HG02623 (cell line): ENCODE results near the gene TPSD1.
"Not testable (repeated sequence)": the region's sequence is repeated elsewhere in the genome, so short reads cannot be mapped to it uniquely, and the experiment has no call there.

Experiments
- ATAC-seq: cut with Tn5 transposase; IDR thresholded peaks from one replicate; pipeline ENCODE4 v1.9.1; 2021; ENCODE audit warnings: moderate library complexity; ENCODE audit not compliant: unreplicated experiment

TPSD1 gene

DNA sequence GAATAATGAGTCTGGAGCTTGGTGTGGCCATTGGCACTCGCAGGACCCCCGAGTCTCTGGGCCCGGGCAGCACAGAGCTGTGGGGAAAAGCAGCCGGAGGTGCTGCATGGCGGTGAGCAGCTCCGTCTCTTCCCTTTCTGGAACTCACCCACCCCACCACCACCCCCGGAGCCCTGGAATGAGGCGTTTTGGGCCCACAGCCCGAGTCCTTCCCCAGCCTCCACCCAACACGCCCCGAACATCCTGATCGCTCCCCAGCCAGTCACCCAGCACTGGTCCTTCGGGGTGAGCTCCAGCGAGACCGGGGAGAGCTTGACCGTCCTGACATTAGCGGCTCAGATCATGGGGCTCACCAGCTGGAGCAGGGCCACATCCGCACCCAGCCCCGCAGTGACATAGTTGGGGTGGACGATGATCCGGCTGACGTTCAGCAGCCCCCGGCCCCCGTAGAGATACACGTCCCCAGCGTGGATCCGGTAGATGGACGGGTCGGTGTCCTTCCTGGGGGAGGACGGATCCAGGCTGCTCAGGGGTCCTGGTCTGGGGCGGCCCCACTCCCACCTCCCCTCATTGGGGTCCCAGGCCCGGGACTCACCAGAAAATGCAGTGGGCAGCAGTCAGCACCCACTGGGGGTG lies 6.5 kb downstream of the TPSD1 start:
- ATAC-seq, result no peak

- no peak for ATAC-seq
Measured at GRCh38 chr16:1262846-1263221, 7.0 kb downstream of the TPSD1 start.

DNA sequence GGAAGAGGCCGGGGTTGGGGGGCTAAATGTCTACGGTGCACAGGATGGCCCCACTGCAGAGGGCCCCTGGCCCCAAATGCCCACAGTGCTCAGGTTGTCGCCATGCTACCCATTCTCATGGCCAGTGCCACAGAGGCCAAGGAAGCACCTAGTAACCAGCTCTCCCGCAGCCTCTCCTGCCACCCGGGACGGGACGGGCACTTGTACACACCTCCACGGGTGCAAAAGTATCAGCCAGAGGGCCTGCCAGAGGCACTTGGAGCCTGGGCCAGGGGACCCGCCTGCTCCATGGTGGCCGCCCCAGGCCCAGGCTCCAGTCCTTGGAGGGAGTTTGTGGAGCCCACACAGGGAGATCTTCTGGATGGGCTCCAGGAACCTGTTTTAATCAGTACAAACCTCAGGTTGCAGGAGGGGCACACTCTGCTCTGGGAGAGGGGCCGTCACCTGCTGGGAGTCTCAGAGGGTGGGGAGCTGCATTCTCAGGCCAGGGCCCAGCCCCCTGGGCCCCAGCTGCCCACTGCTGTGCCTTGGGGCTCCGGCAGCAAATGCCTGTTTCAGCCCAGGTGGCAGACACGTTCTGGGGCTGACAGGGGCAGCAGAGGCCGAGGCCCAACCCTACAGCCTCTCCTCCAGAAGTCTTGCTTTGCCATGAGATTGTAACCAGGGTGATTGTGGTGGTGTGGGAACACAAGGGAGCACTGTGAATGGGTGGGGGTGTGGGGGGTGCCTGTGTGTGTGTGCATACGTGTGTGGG lies 7.9 kb downstream of the TPSD1 start:
- no peak for ATAC-seq

DNA sequence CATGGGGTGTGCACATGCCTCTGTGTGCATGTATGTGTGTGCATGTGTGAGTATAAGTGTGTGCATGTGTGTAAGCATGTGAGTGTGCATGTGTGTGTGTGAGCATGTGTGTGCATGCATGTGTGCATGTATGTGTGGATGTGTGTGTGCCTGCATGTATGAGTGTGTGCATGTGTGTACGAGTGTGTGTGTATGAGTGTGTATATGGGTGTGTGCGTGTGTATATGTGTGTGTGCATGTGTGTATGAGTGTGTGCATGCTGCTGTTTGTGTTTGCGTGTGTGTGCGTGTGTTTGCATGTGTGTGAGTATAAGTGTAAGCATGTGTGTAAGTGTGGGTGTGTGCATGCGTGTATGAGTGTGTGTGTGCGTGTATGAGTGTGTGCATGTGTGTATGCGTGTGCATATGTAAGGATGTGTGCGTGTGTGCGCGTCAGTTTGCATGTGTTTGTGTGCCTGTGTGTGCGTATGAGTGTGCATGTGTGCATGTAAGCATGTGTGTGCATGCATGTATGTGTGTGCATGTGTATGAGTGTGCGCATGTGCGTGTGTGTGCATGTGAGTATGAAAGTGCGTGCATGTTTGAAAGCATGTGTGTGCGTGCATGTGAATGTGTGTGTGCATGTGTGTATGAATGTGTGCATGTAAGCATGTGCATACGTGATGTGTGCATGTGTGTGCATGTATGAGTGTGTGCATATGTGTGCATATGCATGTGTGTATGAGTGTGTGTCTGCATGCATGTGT lies 8.6 kb downstream of the TPSD1 start:
- ATAC-seq, result no peak

DNA sequence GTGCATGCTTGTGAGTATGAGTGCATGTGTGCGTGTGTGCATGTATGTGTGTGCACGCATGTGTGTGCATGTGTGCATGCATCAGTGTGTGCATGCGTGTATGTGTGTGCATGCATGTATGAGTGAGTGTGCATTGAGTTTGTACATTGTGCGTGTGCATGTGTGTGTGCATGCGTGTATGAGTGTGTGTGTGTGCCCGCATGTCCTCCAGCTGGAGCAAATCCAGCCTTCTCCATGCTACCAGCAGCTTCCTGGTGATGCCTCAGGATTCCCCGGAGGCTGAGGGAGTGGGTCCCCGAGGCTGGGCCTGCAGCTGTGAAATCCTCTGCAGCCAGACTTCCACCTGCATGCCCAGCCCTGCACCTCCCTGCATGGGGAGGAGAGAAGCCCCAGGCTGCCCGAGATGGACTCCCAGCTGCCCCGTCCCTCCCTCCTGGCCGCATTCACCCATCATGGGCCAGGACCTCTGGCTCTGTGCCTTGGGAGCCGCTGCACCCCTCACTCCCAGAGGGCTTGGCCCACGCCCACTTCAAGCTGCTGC lies 9.3 kb downstream of the TPSD1 start:
- ATAC-seq, result no peak

GRCh38 chr16:1265826-1266225 lies 10.0 kb downstream of the TPSD1 start:
- no peak for ATAC-seq

GRCh38 chr16:1269418-1269817 lies 13.5 kb downstream of the TPSD1 start:
- not testable (repeated sequence) for ATAC-seq

DNA sequence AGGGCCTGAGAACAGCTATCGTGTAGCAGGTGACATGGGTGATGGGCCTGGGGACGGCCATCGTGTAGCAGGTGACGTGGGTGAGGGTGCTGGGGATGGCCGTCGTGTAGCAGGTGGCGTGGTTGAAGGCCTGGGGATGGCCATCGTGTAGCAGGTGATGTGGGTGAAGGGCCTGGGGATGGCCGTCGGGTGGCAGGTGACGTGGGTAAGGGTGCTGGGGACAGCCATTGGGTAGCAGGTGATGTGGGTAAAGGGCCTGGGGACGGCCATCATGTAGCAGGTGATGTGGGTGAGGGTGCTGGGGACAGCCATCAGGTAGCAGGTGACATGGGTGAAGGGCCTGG lies 15.5 kb downstream of the TPSD1 start:
- no peak for ATAC-seq

DNA sequence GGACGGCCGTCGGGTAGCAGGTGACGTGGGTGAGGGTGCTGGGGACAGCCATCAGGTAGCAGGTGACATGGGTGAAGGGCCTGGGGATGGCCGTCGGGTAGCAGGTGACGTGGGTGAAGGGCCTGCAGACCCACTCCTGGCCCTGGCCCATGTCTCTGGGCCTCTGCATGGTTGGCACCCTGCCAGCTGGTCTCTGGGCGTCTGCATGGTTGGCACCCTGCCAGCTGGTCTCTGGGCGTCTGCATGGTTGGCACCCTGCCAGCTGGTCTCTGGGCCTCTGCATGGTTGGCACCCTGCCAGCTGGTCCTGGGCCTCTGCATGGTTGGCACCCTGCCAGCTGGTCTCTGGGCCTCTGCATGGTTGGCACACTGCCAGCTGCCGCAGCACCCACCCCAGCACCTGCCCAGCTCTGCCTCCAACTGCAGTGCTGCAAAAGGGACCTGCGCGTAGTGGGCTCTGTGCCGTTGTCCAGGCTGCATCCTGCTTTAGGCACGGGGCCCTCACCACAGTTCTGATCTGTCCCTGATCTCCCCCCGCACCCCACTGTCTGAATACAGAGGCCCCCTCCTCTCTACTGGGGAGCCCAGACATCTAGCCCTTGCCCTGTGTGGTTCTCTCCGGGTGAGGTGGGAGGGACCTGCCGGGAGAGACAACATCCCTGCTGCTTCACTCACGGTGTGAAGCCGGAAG lies 16.0 kb downstream of the TPSD1 start:
- not testable (repeated sequence) for ATAC-seq

- no peak for ATAC-seq
Measured at GRCh38 chr16:1272453-1273198, 16.8 kb downstream of the TPSD1 start.

DNA sequence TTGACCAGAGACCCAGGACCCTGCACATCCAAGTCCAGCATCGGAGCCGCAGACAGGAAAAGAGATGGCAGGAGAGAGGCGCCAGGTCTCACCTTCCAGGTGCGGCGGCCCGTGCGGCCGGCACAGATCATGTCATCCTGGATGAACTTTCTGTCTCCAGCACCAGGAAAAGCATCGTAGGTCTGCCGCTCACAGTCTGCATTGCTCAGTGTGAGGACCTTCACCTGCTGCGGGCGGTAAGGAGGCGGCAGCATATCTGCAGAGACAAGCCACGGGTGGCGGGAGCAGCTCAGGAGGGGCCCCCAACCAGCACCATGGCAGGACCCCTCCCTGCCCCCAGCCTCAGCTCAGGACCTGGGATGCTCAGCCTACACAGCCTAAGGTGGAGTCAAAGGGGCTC lies 17.9 kb downstream of the TPSD1 start:
- ATAC-seq, result no peak

- no peak for ATAC-seq
Measured at GRCh38 chr16:1274767-1275166, 18.9 kb downstream of the TPSD1 start.

DNA sequence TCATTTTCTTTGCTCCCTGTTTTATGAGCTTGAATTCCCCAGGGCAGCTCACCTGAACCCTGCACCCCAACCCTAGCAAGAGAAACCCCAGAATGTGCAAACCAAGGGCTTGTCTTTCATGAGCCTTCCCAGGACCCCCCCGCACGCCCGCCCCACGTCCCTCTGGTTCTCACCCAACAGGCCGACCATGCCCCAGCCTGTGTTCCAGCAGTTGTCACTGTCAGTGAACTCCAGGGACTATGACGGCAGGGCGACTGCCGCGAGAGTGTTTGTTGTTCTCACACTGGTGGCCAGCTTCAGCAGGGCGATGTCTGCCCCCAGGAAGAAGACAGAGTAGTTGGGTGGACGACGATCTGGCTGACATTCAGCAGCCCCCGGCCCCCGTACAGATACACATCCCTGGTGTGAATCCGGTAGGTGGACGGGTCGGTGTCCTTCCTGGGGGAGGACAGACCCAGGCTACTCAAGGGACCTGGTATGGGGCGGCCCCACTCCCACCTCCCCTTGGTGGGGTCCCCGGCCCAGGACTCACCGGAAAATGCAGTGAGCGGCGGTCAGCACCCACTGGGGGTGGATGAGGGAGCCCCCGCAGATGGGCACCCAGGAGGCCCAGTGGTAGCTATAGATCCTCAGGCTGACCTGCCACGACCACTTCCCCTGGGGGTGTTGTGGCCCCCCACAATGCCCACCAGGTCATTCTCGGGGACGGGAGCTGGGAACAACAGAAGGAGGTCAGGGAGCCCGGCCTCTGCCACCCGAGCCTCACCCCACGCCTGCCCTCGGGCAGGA lies 20.1 kb downstream of the TPSD1 start:
- no peak for ATAC-seq

DNA sequence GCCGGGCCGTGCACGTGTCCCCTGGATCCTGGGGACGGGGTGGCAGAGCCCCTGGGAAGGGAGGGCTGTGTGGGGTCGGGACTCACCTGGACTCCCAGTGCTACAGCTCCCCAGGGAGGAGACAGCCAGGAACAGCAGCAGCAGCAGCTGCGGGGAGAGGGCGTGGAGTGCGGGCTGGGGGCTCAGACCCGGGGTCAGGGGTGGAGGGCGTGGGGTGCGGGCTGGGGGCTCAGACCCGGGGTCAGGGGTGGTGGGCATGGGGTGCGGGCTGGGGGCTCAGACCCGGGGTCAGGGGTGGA lies 20.7 kb downstream of the TPSD1 start:
- ATAC-seq, result no peak

GRCh38 chr16:1277151-1277598 lies 21.3 kb downstream of the TPSD1 start:
- ATAC-seq, result no peak

DNA sequence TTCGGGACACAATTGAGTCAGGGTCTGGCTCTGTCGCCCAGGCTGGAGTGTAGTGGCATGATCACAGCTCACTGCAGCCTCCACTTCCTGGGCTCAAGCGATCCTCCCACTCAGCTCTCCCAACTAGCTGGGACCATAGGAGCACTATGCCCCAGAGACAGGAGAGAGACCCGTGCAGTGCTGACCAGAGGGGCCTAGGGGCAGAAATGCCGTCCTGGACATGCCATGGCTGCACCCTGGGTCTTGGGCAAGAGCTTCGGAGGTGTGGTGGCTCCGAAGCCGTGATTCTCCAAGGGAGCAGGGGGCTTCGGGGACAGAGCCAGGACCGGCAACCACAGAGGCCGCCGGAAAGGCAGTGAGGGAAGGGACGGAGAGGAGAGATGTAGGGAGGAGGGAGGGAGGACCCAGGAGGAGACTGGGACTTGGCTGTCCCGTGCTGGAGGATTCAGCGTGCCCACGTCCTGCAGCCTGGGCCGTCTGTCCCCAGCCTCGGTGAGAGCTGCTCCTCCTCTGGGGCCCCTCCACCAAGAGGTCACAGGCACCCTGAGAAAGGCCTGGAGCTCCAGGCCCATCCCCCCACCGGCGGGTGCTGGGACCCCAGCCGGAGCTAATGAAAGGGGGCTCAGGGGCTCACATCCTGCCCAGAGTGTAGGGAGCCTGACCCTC lies 21.9 kb downstream of the TPSD1 start:
- ATAC-seq, result no peak

DNA sequence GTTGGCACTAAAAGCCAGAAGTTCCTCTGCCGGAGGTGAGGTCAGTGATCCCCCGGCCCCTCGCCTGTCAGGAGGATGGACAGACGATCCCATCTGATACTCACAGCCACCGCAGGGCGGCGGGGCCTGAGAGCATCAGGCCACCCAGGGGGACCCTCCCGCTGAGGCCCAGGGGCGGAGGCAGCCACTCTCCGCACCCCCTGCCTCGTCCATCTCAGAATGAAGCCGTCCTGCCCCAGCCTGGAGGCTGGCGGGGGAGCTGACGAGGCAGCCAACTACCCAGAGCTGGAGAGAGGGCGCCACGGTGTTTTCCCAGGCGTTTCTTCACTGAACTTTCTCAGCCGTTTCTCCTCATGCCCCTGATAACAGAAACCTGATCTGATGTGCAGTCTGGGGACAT lies 22.6 kb downstream of the TPSD1 start:
- no peak for ATAC-seq

- ATAC-seq, result no peak
Measured at GRCh38 chr16:1279081-1279944, 23.4 kb downstream of the TPSD1 start.
